Measurements from ENCODE around the gene GABARAP.
"Not testable (repeated sequence)": the region's sequence is repeated elsewhere in the genome, so short reads cannot be mapped to it uniquely, and the experiment has no call there.

The GABARAP gene

DNA sequence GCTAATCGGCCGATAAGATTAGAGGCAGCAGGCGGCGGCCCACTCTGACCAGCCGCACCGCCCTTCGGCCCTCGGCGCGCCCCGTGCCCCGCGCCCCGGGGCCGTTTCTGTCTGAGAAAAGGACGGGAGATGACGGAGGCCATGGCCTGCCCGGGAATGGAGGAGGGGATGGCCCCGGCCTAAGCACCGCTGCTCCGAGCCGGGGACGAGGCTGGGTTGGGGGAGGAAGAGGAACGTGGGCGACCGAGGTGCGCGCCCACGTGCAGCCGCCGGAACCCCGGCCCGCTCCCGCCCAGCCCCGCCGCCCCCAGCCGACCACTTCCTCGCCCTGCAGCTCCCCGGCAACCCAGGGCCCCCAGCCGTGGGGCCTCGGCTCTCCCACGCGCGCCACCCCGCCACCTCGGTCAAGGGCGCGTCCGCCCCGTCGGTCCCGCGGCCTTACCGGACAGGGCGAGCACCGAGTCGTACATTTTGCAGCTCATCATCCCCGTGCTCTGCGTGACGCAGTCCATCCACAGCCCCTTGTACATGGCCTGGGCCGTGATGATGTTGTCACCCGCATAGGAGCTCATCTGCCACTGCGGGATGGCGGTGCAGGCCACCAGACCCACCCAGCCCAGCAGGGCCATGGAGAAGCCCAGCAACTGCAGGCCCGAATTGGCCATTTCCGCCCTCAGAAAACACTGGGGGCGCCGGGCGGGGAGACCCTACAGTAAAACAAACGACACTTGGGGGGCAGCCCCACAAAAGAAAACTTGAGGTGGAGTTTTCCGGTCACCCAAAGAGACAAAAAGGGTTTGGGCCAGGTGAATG lies 19.3 kb upstream of the GABARAP start:
- peak overlapping the region; percentile 99 for H3K27ac ChIP-seq
- DNase-seq (ENCODE audit: low read depth, low spot score): no peak

DNA sequence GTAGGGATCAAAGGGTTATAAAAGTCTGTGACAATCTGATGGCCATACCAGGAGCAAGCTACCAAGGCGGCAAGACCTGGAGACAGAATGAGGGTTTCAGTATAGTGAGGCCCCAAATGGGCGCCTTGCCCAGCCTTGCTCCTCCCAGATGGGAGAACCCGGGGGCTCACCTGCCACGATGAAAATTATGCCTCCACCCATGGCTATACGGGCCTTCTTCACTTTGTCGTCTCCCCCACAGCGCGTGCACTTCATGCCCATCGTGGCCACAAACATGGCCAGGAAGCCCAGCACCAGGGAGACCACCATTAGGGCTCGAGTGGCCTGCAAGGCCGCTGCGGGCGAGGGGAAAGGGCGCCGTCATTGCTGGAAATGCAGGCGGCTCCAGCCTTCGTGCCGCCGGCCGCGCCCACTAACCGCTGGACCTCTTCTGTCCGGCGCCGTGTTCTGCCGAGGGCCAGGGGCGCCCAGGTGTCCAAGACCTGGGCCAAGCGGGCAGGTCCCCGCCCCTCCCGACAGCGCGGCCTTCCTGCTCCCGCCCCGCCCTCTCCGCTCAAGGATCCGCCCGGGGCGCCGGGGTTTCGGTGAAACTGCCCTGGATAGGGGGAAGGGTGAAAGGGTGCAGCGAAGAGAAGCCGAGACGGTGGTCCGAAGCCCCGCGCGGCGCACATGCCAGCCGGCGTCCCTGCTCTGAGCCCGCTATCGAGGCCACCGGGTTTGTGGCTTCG lies 18.6 kb upstream of the GABARAP start:
- DNase-seq (ENCODE audit: low read depth, low spot score): no peak
- peak overlapping the region; percentile 99 for H3K27ac ChIP-seq

- H3K27ac ChIP-seq: peak overlapping the region; percentile 99
- DNase-seq (ENCODE audit: low read depth, low spot score): no peak
Observed at GRCh38 chr17:7260151-7260550, 17.9 kb upstream of the GABARAP start.

DNA sequence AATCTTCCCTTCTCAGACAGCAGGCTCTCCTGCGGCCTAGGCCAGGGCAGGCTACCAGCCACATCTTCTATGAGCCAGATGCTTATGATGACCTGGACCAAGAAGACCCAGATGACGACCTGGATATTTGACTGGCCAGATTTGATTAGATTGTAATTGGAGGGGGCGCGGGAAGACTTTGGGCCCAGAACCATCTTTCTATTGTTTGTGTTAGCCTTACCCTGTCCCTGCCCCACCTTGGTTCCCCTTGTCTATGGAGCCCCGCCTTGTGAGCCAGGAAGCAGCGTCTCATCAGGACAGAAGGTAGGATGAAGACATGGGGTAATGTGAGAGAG lies 17.3 kb upstream of the GABARAP start:
- no peak for DNase-seq (ENCODE audit: low read depth, low spot score)

DNA sequence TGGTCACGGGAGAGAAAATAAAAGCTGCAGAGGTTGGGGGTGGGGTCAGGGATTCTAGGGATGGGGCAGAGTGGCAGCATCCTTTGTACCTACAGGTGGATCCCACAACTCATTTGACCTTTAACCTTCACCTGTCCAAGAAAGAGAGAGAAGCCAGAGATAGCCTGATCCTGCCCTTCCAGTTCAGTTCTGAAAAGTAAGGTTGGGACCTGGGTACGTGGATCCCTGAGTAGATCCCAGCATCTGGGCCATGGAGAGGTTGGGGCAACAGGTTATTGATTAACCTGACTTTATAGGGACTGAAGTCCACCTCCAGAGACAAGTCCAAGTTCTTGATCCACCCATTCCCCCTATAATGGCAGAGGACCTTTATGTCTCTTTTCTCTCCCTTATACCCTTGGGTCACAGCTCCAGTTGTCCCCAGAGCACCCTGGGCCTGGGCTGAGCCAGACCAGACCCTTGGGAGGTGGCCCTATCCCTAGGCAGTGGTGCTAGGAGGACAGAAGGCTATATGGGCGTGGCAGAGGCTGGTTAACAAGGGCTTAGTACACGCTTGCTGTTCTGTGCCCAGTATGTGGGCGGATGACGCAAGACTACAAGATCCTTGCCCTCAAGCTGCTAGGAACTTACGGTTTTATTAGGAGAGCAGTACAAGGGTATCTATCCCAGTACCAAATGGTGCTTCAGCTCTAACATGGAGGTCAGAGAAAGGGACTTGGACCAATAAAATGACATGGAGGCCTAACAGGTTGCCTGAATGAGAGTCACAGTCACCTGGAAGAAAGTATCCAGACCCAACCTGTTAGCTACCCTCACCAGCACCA lies 16.7 kb upstream of the GABARAP start:
- peak overlapping the region; percentile 99 for H3K27ac ChIP-seq
- peak; percentile 77 for DNase-seq (ENCODE audit: low read depth, low spot score)

More for the DNA sequence above, 17.3 kb upstream of the GABARAP start:
- H3K27ac ChIP-seq: peak overlapping the region; percentile 99

- peak overlapping the region; percentile 99 for H3K27ac ChIP-seq
- DNase-seq (ENCODE audit: low read depth, low spot score): no peak
Observed at GRCh38 chr17:7256766-7257456, 14.7 kb upstream of the GABARAP start.

DNA sequence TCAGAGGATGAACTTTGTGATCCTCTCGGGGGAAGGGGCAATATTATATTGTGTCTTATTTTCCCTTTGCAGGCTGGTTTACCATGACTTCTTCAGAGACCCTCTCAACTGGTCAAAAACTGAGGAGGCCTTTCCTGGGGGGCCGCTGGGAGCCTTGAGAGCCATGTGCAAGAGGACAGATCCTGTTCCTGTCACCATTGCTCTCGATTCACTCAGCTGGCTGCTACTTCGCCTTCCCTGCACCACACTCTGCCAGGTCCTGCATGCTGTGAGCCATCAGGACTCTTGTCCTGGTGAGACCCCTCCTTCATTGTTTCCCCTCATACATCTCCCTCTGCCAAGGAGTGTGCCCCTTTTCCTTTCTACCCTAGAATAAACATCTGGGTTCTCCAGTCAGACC lies 12.3 kb upstream of the GABARAP start:
- peak overlapping the region; percentile 98 for H3K27ac ChIP-seq
- no peak for DNase-seq (ENCODE audit: low read depth, low spot score)

GRCh38 chr17:7253082-7253481 lies 10.8 kb upstream of the GABARAP start:
- DNase-seq (ENCODE audit: low read depth, low spot score): no peak
- peak overlapping the region; percentile 98 for H3K27ac ChIP-seq

DNA sequence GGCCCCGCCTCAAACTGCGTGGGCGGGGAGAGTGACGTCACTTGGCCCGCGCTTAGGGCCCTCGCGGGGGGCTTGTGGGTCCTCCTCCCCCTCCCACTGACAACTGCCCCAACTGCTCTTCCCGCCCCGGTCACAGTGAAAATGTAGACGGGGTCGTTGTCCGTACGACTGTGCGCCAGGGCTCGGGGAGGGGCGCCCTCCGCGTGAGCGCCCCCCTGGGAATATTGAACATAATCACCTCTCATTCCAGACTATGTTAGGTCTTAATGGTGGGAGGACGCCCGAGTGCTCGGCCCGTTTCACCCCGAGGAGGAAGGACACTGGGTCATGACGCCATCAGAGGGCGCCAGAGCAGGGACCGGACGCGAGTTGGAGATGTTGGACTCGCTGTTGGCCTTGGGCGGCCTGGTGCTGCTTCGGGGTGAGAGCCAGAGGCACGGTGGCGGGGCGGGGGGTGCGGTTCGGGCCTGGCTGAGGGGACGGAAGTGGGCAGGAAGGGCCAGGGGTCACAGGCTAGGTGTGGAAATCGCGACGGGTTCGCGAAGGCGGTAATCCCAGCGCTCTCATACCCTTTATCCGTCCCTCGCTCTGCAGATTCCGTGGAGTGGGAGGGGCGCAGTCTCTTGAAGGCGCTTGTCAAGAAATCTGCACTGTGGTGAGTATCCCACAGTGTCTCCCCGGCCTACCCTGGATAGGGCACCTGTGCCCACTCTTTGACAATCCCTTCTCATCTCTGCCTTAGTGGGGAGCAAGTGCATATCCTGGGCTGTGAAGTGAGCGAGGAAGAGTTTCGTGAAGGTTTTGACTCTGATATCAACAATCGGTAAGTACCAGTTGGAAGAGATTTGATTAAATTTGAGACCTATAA lies 10.2 kb upstream of the GABARAP start, which contains the start of gene ELP5:
Gene ELP5, plus strand, starts transcription at position 40 of the 868 bp plus-strand sequence. Its CDS starts 336 bp downstream, at position 376.
- peak; percentile 76 for DNase-seq (ENCODE audit: low read depth, low spot score)
- peak within 1 kb of the TSS; percentile 98 for H3K27ac ChIP-seq

DNA sequence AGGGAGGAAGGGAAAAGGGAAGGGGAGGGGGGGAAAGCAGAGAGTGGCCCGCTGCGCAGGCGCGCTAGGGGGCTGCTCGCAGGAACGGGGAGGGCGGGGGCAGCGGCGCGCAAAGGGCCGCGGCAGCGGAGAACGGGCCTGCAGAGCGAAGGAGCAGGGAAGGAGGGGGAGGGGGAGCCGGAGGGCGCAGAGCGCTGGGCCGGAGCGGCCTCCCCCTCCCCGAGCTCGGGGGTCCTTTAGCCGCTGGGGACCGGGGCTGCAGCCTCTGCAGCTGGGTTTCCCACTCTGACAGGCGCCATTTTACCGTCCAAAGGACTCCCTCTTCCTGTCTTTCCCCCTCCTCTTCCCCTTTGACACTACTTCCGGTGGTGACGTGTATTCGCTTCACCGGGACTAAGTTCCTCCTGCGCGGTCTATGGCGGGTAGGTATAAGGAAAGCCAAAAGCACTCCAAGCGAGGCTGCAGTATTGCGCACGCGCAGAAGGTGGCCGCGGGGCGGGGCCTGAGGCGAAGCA lies 9.5 kb upstream of the GABARAP start, which contains the start of gene CTDNEP1:
Gene CTDNEP1, minus strand, starts transcription at position 74 of the 515 bp plus-strand sequence. CDS start 438 bp downstream, outside the sequence.
- peak; percentile 96 for DNase-seq (ENCODE audit: low read depth, low spot score)
- peak within 1 kb of the TSS; percentile 98 for H3K27ac ChIP-seq

GRCh38 chr17:7250695-7251627 lies 8.7 kb upstream of the GABARAP start:
- no peak for DNase-seq (ENCODE audit: low read depth, low spot score)
- H3K27ac ChIP-seq: peak overlapping the region; percentile 98

DNA sequence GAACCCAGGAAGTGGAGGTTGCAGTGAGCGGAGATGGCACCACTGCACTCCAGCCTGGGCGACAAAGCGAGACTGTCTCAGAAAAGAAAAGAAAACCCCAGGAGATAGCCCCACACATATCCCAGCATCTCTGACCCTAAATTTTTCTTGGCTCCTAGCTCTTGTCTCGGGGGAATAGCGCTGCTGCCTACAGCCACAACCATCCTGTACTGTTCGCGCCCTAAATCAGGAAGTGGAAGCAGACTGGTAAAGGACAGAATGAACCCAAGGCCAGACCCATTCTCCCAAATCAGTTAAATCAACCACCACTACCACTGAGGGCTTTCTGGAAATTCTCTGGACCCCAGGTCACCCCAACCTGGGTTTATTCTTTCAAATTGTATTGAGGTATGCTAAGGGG lies 7.6 kb upstream of the GABARAP start:
- no peak for DNase-seq (ENCODE audit: low read depth, low spot score)
- no peak overlapping the region for H3K27ac ChIP-seq

GRCh38 chr17:7249214-7249613 lies 7.0 kb upstream of the GABARAP start:
- no peak overlapping the region for H3K27ac ChIP-seq
- no peak for DNase-seq (ENCODE audit: low read depth, low spot score)

GRCh38 chr17:7248796-7249195 lies 6.5 kb upstream of the GABARAP start:
- no peak for DNase-seq (ENCODE audit: low read depth, low spot score)
- H3K27ac ChIP-seq: no peak overlapping the region

DNA sequence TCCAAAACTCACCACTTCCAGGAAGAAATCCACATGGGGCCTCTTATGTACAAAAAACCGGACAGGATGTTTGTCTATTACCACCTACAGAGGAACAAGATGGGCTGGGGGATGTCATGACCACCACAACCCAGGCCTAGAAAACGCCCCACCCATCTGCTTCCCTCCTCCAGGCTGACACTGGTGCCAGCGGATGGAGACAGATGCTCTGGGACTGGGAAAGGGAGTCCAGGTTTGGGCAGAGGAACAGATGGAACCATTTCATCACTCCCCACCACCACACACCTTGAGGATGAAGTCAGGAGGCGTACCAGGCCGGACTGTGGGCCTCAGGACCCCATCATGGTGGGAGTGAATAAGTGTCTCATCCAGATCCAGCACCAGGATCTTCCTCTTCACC lies 4.5 kb upstream of the GABARAP start:
- H3K27ac ChIP-seq: no peak overlapping the region
- DNase-seq (ENCODE audit: low read depth, low spot score): no peak

DNA sequence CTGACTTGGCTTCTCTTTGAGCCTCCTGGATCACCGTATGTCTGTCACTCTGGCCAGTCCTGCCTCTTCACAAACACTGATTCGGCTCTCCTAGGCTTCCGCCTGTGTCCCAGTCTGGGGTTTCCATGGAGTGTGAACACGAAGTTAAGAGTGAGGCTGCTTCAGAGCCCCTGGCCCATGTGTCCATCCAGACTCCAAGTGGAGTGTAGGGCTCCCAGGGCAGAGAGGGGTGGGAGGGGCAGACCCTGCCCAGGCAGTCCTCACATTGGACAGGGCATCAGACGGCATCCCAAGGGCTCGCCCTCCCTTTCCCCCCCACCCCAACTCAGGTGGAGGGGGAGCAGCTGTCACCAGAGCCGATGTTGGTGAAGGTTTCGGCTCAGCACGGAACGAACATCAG lies 1.6 kb upstream of the GABARAP start:
- not testable (repeated sequence) for DNase-seq (ENCODE audit: low read depth, low spot score)
- peak overlapping the region; percentile 98 for H3K27ac ChIP-seq

GRCh38 chr17:7243453-7243729 lies 1.1 kb upstream of the GABARAP start:
- H3K27ac ChIP-seq: peak overlapping the region; percentile 98

More at GRCh38 chr17:7243453-7243729, 1.1 kb upstream of the GABARAP start:
- no peak for DNase-seq (ENCODE audit: low read depth, low spot score)

Measured in epithelial cell of prostate (primary cell).